ENCODE data around the gene EEIG2. TPM values are rescaled to one million over a fixed set of nuclear protein-coding genes. Genes with fewer than 3 reads are reported as not detected.
A peak's percentile ranks its signal among the peaks of the same experiment; 100 is the strongest.
"Not testable (repeated sequence)": the region's sequence is repeated elsewhere in the genome, so short reads cannot be mapped to it uniquely, and the experiment has no call there.

The EEIG2 gene
- polyA plus RNA-seq (2011; rRNA removed), result 2.6 and 3.8 TPM in 2 replicates
- polyA minus RNA-seq (2011; rRNA and poly(A)+ RNA removed), result 2.5 and 2.7 TPM in 2 replicates

DNA sequence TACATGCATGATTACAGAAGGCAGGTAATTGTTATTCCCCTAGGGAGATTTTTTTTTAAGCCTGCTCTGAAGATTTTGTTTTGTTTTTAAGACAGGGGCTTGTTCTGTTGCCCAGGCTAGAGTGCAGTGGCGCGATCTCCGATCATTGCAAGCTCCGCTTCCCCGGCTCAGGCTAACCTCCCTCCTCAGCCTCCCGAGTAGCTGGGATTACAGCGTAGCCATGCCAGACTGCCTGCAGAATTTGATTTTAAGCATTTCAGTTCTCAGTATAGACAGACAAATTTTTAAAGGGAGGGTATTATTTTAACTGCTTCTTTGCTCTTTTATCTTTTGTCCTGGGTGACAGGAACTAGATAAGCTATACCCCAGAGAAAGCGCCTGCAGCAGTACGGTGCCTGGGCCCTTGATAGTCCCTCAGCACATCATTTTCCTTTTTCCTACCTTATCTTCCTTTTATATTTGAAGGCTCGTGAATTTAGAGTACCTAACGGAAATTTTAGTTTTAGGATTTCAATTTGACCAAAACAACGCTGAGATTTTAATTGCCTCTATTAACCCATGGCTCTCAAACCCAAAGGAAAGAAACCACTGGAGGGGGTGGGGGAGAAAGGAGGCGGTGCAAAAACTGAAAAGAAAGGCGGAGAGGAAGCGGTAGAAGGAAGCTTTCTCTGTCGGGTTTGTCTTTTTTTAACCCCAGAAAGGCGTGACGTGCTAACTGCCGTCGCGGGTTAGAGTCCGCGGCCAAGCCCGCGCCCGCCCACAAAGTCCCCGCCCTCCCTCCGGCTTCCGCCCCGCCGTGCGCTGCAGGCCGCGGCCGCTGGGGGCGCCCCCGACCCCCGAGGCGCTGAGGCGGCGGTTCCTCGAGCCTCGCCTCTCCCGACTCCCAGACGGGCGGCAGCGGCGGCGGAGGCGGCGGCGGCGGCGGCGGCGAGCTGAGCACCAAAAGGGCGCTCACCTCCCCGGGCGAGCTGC is at the start of gene EEIG2:
TSS of gene EEIG2 (plus strand) at position 886 of the 972 bp plus-strand sequence. CDS start 329 bp downstream, outside the sequence.
- H3K27me3 ChIP-seq (ENCODE audit: control insufficient read depth, insufficient read depth, low read length), result no peaks in the 10 kb centered on the region; the same call in none of the 2 replicates
- POLR2A ChIA-PET, result interaction anchor here (0.6 kb wide), 1 partner anchor 145 kb away, joined by 4 read pairs; no protein-coding TSS in a partner anchor
- CTCF ChIA-PET, result interaction anchor here (0.5 to 3.5 kb wide), 35 partner anchors 8 to 619 kb away, joined by 3 to 24 read pairs (median 4); partner anchors contain the start of gene PRPF38B
- DNase-seq (ENCODE audit: low read depth), result peak; percentile 32
- no peaks in the 10 kb centered on the region for H3K36me3 ChIP-seq (ENCODE audit: control insufficient read depth, insufficient read depth, low read length)
- TF ChIP-seq, protein P1, sequence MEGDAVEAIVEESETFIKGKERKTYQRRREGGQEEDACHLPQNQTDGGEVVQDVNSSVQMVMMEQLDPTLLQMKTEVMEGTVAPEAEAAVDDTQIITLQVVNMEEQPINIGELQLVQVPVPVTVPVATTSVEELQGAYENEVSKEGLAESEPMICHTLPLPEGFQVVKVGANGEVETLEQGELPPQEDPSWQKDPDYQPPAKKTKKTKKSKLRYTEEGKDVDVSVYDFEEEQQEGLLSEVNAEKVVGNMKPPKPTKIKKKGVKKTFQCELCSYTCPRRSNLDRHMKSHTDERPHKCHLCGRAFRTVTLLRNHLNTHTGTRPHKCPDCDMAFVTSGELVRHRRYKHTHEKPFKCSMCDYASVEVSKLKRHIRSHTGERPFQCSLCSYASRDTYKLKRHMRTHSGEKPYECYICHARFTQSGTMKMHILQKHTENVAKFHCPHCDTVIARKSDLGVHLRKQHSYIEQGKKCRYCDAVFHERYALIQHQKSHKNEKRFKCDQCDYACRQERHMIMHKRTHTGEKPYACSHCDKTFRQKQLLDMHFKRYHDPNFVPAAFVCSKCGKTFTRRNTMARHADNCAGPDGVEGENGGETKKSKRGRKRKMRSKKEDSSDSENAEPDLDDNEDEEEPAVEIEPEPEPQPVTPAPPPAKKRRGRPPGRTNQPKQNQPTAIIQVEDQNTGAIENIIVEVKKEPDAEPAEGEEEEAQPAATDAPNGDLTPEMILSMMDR (IDR thresholded peaks at IDR 0.05; ENCODE audit: insufficient read depth, low read depth, low read length), result peak; percentile 28; the same call in 1 of the 2 replicates
- H3K4me3 ChIP-seq (ENCODE audit: low read depth, low read length), result peak within 1 kb of the TSS; percentile 63

DNA sequence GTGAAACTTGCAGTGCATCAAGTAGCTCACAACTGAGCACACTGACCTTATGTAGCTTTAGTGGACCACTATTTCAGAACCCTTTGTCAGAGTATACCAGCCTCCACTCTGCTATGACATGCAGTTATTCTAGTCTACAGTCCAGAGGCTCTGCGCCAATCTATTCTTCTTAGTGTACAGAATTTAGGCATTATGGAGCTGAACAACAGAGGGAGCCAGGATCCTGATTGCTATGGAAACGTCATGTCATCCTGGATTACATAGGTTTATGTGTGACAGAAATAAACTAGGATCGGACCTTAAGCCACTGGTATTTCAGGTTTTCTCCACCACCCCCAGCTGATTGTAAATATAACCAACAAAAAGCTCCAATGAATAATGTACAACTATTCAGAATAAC is 48.1 kb upstream of the EEIG2 start:
- ChIA-PET POLR2A (no interaction called here), CTCF (interaction anchor here (1.0 to 8.7 kb wide), 11 partner anchors 9 to 682 kb away, joined by 3 to 149 read pairs (median 6); partner anchors contain the start of gene EEIG2)
- Histone ChIP-seq H3K4me3 (ENCODE audit: low read depth, low read length) (no peak overlapping the region), H3K27me3 (ENCODE audit: control insufficient read depth, insufficient read depth, low read length) (no peaks in the 10 kb centered on the region), H3K36me3 (ENCODE audit: control insufficient read depth, insufficient read depth, low read length) (no peaks in the 10 kb centered on the region)
- TF ChIP-seq, protein P1 (IDR thresholded peaks at IDR 0.05; ENCODE audit: insufficient read depth, low read depth, low read length), result no peak
- no peak for DNase-seq (ENCODE audit: low read depth)

DNA sequence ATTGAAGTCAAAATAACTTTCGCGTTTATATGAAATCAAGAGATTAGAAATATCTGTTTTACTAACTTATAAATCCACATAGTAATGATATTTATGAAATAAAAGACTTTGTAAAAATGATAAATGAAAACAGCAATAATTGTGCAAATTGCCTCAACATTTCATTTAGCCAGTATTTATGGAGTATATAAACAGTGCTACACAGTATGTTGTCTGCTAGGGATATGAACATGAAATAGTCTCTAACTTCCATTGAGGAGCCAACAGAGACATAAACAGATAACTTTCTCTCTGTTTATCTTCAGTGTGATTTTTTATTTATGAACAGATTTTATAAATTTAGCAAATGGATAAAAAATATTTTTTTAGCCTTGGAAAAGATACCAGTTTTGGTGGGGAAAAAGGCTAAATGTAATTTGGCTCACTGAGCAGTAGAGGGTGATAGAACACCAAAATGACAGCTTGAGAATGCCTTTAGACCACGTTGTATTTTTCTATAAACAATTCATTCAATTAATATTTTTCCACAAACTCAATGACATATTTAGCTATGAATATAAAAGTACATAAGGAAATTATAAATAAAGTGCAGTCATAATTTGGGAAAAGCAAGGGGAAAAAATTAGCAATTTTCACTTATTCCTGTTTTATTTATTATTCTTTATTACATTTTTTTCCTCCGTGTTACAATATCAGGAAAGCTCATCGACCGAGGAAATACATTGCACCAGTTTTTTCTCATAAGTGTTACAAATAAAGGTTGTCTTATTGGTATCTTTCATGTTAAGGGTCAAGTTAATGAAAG is 47.5 kb upstream of the EEIG2 start:
- no peak for DNase-seq (ENCODE audit: low read depth)
- ChIA-PET CTCF (interaction anchor here (0.5 to 8.7 kb wide), 17 partner anchors 9 to 436 kb away, joined by 3 to 149 read pairs (median 4); partner anchors contain the start of gene EEIG2), POLR2A (no interaction called here)
- H3K36me3 ChIP-seq (ENCODE audit: control insufficient read depth, insufficient read depth, low read length), result no peaks in the 10 kb centered on the region
- TF ChIP-seq, protein P1 (IDR thresholded peaks at IDR 0.05; ENCODE audit: insufficient read depth, low read depth, low read length), result peak; percentile 77
- no peak overlapping the region for H3K4me3 ChIP-seq (ENCODE audit: low read depth, low read length)
- no peaks in the 10 kb centered on the region for H3K27me3 ChIP-seq (ENCODE audit: control insufficient read depth, insufficient read depth, low read length)

DNA sequence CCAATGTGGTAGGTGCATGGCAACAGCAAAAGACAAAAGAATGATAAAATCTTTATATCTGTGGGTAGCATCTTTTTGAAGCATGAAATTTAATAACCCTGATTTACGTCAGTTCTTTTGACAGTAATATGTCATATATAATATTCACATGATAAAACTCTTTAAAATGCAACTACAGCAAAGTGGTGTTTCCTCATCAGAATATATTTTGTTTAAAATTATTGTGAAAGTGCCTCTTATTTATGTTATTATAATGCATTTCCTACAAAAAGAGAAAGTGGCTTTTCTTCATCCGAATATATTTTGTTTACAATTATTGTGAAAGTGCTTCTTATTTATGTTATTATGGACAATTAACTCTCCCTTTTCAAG is 46.9 kb upstream of the EEIG2 start:
- H3K27me3 ChIP-seq (ENCODE audit: control insufficient read depth, insufficient read depth, low read length), result no peaks in the 10 kb centered on the region
- POLR2A ChIA-PET, result no interaction called here
- H3K4me3 ChIP-seq (ENCODE audit: low read depth, low read length), result no peak overlapping the region
- no peaks in the 10 kb centered on the region for H3K36me3 ChIP-seq (ENCODE audit: control insufficient read depth, insufficient read depth, low read length)
- CTCF ChIA-PET, result interaction anchor here (0.5 to 8.7 kb wide), 12 partner anchors 8 to 436 kb away, joined by 3 to 149 read pairs (median 4); partner anchors contain the start of gene EEIG2
- TF ChIP-seq, protein P1 (IDR thresholded peaks at IDR 0.05; ENCODE audit: insufficient read depth, low read depth, low read length), result no peak
- no peak for DNase-seq (ENCODE audit: low read depth)

DNA sequence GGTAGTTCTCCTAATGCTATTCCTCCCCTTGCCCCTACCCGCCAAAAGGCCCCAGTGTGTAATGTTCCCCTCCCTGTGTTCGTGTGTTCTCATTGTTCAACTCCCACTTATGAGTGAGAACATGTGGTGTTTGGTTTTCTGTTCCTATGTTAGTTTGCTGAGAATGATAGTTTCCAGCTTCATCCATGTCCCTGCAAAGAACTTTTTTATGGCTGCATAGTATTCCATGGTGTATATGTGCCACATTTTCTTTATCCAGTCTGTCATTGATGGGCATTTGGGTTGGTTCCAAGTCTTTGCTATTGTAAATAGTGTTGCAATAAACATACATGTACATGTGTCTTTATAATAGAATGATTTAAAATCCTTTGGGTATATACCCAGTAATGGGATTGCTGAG is 46.0 kb upstream of the EEIG2 start:
- H3K27me3 ChIP-seq (ENCODE audit: control insufficient read depth, insufficient read depth, low read length); H3K36me3 ChIP-seq (ENCODE audit: control insufficient read depth, insufficient read depth, low read length); DNase-seq (ENCODE audit: low read depth); H3K4me3 ChIP-seq (ENCODE audit: low read depth, low read length); POLR2A ChIA-PET: not testable (repeated sequence)
- CTCF ChIA-PET, result interaction anchor here (8.7 kb wide), 1 partner anchor 132 kb away, joined by 149 read pairs; no protein-coding TSS in a partner anchor

DNA sequence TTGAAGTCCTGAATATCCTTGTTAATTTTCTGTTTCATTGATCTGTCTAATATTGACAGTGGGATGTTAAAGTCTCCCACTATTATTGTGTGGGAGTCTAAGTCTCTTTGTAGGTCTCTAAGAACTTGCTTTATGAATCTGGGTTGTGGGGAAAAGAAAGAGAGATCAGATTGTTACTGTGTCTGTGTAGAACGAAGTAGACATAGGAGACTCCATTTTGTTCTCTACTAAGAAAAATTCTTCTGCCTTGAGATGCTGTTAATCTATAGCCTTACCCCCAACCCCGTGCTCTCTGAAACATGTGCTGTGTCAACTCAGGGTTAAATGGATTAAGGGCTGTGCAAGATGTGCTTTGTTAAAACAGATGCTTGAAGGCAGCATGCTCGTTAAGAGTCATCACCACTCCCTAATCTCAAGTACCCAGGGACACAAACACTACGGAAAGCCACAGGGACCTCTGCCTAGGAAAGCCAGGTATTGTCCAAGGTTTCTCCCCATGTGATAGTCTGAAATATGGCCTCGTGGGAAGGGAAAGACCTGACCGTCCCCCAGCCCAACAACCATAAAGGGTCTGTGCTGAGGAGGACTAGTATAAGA is 42.5 kb upstream of the EEIG2 start:
- POLR2A ChIA-PET; H3K36me3 ChIP-seq (ENCODE audit: control insufficient read depth, insufficient read depth, low read length): not testable (repeated sequence)
- CTCF ChIA-PET, result interaction anchor here (1.0 kb wide), 1 partner anchor 42 kb away, joined by 3 read pairs; the partner anchor contains the start of gene EEIG2

More for the DNA sequence above, 42.5 kb upstream of the EEIG2 start:
- H3K4me3 ChIP-seq (ENCODE audit: low read depth, low read length); H3K27me3 ChIP-seq (ENCODE audit: control insufficient read depth, insufficient read depth, low read length); DNase-seq (ENCODE audit: low read depth): not testable (repeated sequence)
